NCI-H82 treated with DMSO at 0.1 percent for 48 hours (cell line): ENCODE measurements around the gene M6PR.
"Not testable (repeated sequence)": the region's sequence is repeated elsewhere in the genome, so short reads cannot be mapped to it uniquely, and the experiment has no call there.

Experiments used
- DNase-seq: peaks from one replicate; lab custom pipeline; 2025; ENCODE audit not compliant: unreplicated experiment; lab: John Stamatoyannopoulos, UW

The M6PR gene

GRCh38 chr12:8914033-8914715 lies 35.3 kb downstream of the M6PR start, which contains the start of gene PHC1:
Gene PHC1, plus strand, starts transcription at chr12:8914509. Its CDS starts 3,169 bp downstream, at chr12:8917678.
- DNase-seq: peak; percentile 64

GRCh38 chr12:8913702-8914032 lies 35.8 kb downstream of the M6PR start:
- DNase-seq: no peak

GRCh38 chr12:8912914-8913313 lies 36.5 kb downstream of the M6PR start:
- DNase-seq: no peak

GRCh38 chr12:8911606-8912268 lies 37.7 kb downstream of the M6PR start:
- DNase-seq: no peak

- DNase-seq: no peak
Measured at GRCh38 chr12:8909752-8910151, 39.7 kb downstream of the M6PR start.

- peak; percentile 53 for DNase-seq
Measured at GRCh38 chr12:8907513-8907912, 41.9 kb downstream of the M6PR start.

GRCh38 chr12:8906266-8907180 lies 42.9 kb downstream of the M6PR start:
- DNase-seq: no peak

GRCh38 chr12:8905546-8905945 lies 43.9 kb downstream of the M6PR start:
- DNase-seq: no peak

GRCh38 chr12:8904665-8905064 lies 44.8 kb downstream of the M6PR start:
- DNase-seq: no peak

GRCh38 chr12:8903646-8904045 lies 45.8 kb downstream of the M6PR start:
- no peak for DNase-seq

GRCh38 chr12:8902703-8903102 lies 46.7 kb downstream of the M6PR start:
- DNase-seq: not testable (repeated sequence)

GRCh38 chr12:8899830-8900229 lies 49.6 kb downstream of the M6PR start:
- no peak for DNase-seq

- DNase-seq: no peak
Measured at GRCh38 chr12:8897081-8897480, 52.4 kb downstream of the M6PR start.

- no peak for DNase-seq
Measured at GRCh38 chr12:8894986-8895385, 54.5 kb downstream of the M6PR start.

- DNase-seq: no peak
Measured at GRCh38 chr12:8894378-8894777, 55.1 kb downstream of the M6PR start.

GRCh38 chr12:8891976-8892375 lies 57.5 kb downstream of the M6PR start:
- DNase-seq: no peak
